DMS53 treated with DMSO at 0.1 percent for 48 hours (cell line): ENCODE measurements around the gene UBTD2.
"Not testable (repeated sequence)": the region's sequence is repeated elsewhere in the genome, so short reads cannot be mapped to it uniquely, and the experiment has no call there.

Source experiments
- DNase-seq: peaks from one replicate; lab custom pipeline; 2025; ENCODE audit not compliant: unreplicated experiment; lab: John Stamatoyannopoulos, UW

Gene UBTD2

GRCh38 chr5:172199446-172199845, 84.1 kb downstream of the UBTD2 start:
- no peak for DNase-seq

GRCh38 chr5:172197775-172198174, 85.8 kb downstream of the UBTD2 start:
- not testable (repeated sequence) for DNase-seq

- no peak for DNase-seq
Measured at GRCh38 chr5:172194985-172195774, 88.4 kb downstream of the UBTD2 start.

- no peak for DNase-seq
Measured at GRCh38 chr5:172193872-172194271, 89.7 kb downstream of the UBTD2 start, which contains the start of gene EFCAB9. Gene EFCAB9, plus strand, starts transcription at chr5:172194172. Its CDS starts 1 bp downstream, at chr5:172194173.

- DNase-seq, result no peak
Measured at GRCh38 chr5:172189693-172190296, 93.8 kb downstream of the UBTD2 start.

GRCh38 chr5:172188893-172189692, 94.5 kb downstream of the UBTD2 start:
- DNase-seq, result no peak

GRCh38 chr5:172188033-172188892, 95.3 kb downstream of the UBTD2 start, which contains the start of gene STK10:
Gene STK10, minus strand, starts transcription at chr5:172188224. Its CDS starts 182 bp downstream, at chr5:172188042.
- peak; percentile 86 for DNase-seq

GRCh38 chr5:172187118-172188032, 96.2 kb downstream of the UBTD2 start:
- DNase-seq, result peak; percentile 38

- DNase-seq, result no peak
Measured at GRCh38 chr5:172186114-172186695, 97.4 kb downstream of the UBTD2 start.

GRCh38 chr5:172185096-172185461, 98.5 kb downstream of the UBTD2 start:
- DNase-seq, result no peak

- no peak for DNase-seq
Measured at GRCh38 chr5:172183881-172184280, 99.7 kb downstream of the UBTD2 start.

- no peak for DNase-seq
Measured at GRCh38 chr5:172182291-172182690, 101.3 kb downstream of the UBTD2 start.

GRCh38 chr5:172180936-172181335, 102.6 kb downstream of the UBTD2 start:
- no peak for DNase-seq

GRCh38 chr5:172178991-172179989, 104.3 kb downstream of the UBTD2 start:
- no peak for DNase-seq

- no peak for DNase-seq
Measured at GRCh38 chr5:172178301-172178987, 105.1 kb downstream of the UBTD2 start.

GRCh38 chr5:172177176-172177575, 106.4 kb downstream of the UBTD2 start:
- no peak for DNase-seq

GRCh38 chr5:172175263-172175719, 108.3 kb downstream of the UBTD2 start:
- no peak for DNase-seq
